HEK293T (cell line): ENCODE results near the gene CNTLN.

Experiments
- ARNT ChIP-seq: fragments of 450-650 bp; IDR thresholded peaks from 2 replicates; pipeline ENCODE4 v1.6.1; 2017; ENCODE audit warnings: mild to moderate bottlenecking
- ELF4 ChIP-seq: fragments of 450-650 bp; IDR thresholded peaks from 2 replicates; pipeline ENCODE4 v1.6.1; 2017; ENCODE audit warnings: antibody characterized with exemption
- FOXA1 ChIP-seq: fragments of 450-650 bp; IDR thresholded peaks from 2 replicates; pipeline ENCODE4 v1.6.1; 2016; ENCODE audit warnings: mild to moderate bottlenecking
- FOXM1 ChIP-seq: fragments of 450-650 bp; IDR thresholded peaks from 2 replicates; pipeline ENCODE4 v1.6.1; 2017; ENCODE audit warnings: mild to moderate bottlenecking, borderline replicate concordance
- HDGF ChIP-seq: fragments of 450-650 bp; IDR thresholded peaks from 2 replicates; pipeline ENCODE4 v1.6.1; 2017; ENCODE audit warnings: antibody characterized with exemption, borderline replicate concordance
- LEF1 ChIP-seq: fragments of 450-650 bp; IDR thresholded peaks from 2 replicates; pipeline ENCODE4 v1.6.1; 2017; ENCODE audit warnings: mild to moderate bottlenecking, borderline replicate concordance
- SP1 ChIP-seq: fragments of 450-650 bp; IDR thresholded peaks from 2 replicates; pipeline ENCODE4 v1.6.1; 2017
- TARDBP ChIP-seq: fragments of 450-650 bp; IDR thresholded peaks from 2 replicates; pipeline ENCODE4 v1.6.1; 2016
- ZNF384 ChIP-seq: fragments of 450-650 bp; IDR thresholded peaks from 2 replicates; pipeline ENCODE4 v1.6.1; 2016

DNA sequence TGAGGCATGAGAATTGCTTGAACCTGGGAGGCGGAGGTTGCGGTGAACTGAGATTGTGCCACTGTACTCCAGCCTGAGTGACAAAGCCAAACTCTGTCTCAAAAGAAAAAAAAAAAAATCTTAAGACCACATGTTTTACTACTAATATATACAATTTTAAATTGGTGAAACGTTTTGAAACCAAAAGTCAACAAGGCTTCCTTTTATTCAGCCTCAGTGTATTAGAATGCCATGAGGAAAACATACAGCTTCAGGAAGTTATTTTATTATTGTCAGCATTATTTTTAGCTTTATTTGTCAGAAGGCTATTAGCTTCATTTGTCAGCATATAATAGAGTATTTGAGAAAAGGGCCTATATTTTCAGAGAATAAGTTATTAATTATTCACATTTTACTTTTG is 280.1 kb downstream of the CNTLN start:
- TF ChIP-seq HDGF (no peak), LEF1 (no peak), FOXM1 (no peak), TARDBP (no peak), FOXA1 (no peak), ZNF384 (no peak), SP1 (no peak), ARNT (no peak), ELF4 (no peak)
